HL-60 (cell line): ENCODE results near the gene CEP128.

ENCODE experiments used
- DNase-seq, 2 experiments: peaks; one replicate each; pipeline ENCODE4 v3.0.0-alpha.2; 2010 to 2020; ENCODE audit warnings: low read depth in 1 of 2, low spot score in 1 of 2
- H3K27ac ChIP-seq: fragments of 250-450 bp; sonication (Bioruptor Pico); replicated peaks from 2 replicates; pipeline ENCODE4 v1.5.1; 2020; ENCODE audit warnings: mild to moderate bottlenecking, moderate library complexity
- H3K27me3 ChIP-seq: fragments of 250-450 bp; sonication (Bioruptor Pico); 2 replicates; pipeline ENCODE4 v1.5.1; 2021; ENCODE audit warnings: mild to moderate bottlenecking, moderate library complexity; ENCODE audit not compliant: insufficient read depth, poor library complexity, severe bottlenecking
- H3K4me3 ChIP-seq: replicated peaks from 2 replicates; pipeline ENCODE4 v1.5.1; 2011; ENCODE audit warnings: mild to moderate bottlenecking, control low read depth, low read length; ENCODE audit not compliant: insufficient read depth
- GABPA ChIP-seq: IDR thresholded peaks from 2 replicates; pipeline ENCODE4 v1.6.1; 2012; ENCODE audit warnings: low read depth
- POLR2AphosphoS5 ChIP-seq: IDR thresholded peaks from 2 replicates; pipeline ENCODE4 v1.6.1; 2012; ENCODE audit warnings: low read depth
- SPI1 ChIP-seq: IDR thresholded peaks from 2 replicates; pipeline ENCODE4 v1.6.1; 2012; ENCODE audit warnings: low read depth, mild to moderate bottlenecking, borderline replicate concordance
- TF ChIP-seq, protein P1 (sequence below): IDR thresholded peaks from 2 replicates; pipeline ENCODE4 v1.6.1; 2012; ENCODE audit warnings: low read depth; ENCODE audit not compliant: insufficient replicate concordance
- TF ChIP-seq, protein P2 (sequence below): IDR thresholded peaks from one replicate; pipeline ENCODE4 v1.5.1; 2011; ENCODE audit warnings: low read length, control low read depth, inconsistent platforms; ENCODE audit not compliant: insufficient read depth

The CEP128 gene

DNA sequence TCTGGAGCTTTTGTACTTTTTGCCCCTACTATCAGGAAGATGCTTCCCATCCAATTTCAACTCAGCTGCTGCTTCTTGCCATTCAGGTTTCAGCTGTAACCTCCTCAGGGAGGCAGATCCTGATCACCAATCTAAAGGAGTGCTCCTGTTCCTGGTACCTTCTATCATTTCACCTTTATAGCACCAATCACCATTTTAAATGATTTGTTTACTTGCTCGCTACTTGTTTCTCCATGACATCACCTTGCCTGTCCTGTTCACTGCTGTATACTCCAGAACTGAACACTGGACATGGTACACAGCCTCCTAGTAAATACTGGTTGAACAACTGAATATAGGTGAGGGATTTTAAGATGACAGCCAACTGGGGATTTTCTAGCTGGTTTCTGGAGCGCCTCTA lies 443.0 kb downstream of the CEP128 start:
- TF ChIP-seq, protein P1, sequence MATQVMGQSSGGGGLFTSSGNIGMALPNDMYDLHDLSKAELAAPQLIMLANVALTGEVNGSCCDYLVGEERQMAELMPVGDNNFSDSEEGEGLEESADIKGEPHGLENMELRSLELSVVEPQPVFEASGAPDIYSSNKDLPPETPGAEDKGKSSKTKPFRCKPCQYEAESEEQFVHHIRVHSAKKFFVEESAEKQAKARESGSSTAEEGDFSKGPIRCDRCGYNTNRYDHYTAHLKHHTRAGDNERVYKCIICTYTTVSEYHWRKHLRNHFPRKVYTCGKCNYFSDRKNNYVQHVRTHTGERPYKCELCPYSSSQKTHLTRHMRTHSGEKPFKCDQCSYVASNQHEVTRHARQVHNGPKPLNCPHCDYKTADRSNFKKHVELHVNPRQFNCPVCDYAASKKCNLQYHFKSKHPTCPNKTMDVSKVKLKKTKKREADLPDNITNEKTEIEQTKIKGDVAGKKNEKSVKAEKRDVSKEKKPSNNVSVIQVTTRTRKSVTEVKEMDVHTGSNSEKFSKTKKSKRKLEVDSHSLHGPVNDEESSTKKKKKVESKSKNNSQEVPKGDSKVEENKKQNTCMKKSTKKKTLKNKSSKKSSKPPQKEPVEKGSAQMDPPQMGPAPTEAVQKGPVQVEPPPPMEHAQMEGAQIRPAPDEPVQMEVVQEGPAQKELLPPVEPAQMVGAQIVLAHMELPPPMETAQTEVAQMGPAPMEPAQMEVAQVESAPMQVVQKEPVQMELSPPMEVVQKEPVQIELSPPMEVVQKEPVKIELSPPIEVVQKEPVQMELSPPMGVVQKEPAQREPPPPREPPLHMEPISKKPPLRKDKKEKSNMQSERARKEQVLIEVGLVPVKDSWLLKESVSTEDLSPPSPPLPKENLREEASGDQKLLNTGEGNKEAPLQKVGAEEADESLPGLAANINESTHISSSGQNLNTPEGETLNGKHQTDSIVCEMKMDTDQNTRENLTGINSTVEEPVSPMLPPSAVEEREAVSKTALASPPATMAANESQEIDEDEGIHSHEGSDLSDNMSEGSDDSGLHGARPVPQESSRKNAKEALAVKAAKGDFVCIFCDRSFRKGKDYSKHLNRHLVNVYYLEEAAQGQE: no peak
- TF ChIP-seq, protein P2, sequence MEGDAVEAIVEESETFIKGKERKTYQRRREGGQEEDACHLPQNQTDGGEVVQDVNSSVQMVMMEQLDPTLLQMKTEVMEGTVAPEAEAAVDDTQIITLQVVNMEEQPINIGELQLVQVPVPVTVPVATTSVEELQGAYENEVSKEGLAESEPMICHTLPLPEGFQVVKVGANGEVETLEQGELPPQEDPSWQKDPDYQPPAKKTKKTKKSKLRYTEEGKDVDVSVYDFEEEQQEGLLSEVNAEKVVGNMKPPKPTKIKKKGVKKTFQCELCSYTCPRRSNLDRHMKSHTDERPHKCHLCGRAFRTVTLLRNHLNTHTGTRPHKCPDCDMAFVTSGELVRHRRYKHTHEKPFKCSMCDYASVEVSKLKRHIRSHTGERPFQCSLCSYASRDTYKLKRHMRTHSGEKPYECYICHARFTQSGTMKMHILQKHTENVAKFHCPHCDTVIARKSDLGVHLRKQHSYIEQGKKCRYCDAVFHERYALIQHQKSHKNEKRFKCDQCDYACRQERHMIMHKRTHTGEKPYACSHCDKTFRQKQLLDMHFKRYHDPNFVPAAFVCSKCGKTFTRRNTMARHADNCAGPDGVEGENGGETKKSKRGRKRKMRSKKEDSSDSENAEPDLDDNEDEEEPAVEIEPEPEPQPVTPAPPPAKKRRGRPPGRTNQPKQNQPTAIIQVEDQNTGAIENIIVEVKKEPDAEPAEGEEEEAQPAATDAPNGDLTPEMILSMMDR: no peak
- TF ChIP-seq GABPA: no peak
- no peak for TF ChIP-seq POLR2AphosphoS5
- TF ChIP-seq SPI1: no peak
- no peak for DNase-seq
- H3K27ac ChIP-seq: no peak overlapping the region
- H3K4me3 ChIP-seq: no peak overlapping the region
- H3K27me3 ChIP-seq: no peaks in the 10 kb centered on the region

DNA sequence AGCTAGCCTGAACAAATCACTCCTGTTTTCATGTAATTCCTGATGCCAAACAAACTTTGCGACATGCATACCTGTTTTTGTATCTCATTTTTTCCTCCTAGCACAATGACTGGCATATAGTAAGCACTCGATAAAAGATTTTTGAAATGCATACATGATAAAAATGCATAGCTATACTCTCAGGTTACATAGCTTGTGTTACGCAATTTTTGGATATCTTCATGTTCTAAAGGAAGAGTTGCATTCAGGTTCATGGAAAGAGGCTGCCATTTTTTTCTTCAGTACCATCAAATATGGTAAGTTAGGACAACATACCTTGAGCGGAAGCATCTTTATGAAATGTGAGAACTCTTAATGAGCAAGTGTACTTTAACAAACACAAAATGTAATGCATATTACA lies 445.4 kb downstream of the CEP128 start:
- no peak overlapping the region for H3K27ac ChIP-seq
- H3K4me3 ChIP-seq: no peak overlapping the region
- TF ChIP-seq, protein P2: no peak
- TF ChIP-seq, protein P1: no peak
- TF ChIP-seq POLR2AphosphoS5: no peak
- TF ChIP-seq GABPA: no peak
- TF ChIP-seq SPI1: no peak
- no peak for DNase-seq
- H3K27me3 ChIP-seq: no peaks in the 10 kb centered on the region

DNA sequence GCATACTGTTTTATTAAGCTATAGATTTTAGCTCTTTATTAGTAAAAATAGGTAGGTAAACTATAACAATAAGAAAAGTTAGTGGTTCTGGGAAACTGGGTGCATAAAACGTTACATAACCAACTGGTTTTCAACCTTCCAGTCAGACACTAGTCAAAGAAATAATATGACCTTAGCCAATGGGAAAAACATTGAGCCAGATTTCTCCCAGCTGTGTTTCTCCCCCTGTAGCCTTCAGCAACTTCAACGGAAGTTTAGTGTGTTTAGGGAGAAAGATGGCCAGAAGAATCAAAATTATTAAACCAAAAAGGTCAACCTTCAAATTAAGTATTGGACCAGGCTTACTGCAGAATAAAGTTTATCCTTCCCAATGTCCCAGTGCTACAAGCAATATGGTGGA lies 446.8 kb downstream of the CEP128 start:
- DNase-seq: no peak
- Histone ChIP-seq H3K27ac (no peak overlapping the region), H3K27me3 (no peaks in the 10 kb centered on the region), H3K4me3 (no peak overlapping the region)
- TF ChIP-seq, protein P2: no peak

DNA sequence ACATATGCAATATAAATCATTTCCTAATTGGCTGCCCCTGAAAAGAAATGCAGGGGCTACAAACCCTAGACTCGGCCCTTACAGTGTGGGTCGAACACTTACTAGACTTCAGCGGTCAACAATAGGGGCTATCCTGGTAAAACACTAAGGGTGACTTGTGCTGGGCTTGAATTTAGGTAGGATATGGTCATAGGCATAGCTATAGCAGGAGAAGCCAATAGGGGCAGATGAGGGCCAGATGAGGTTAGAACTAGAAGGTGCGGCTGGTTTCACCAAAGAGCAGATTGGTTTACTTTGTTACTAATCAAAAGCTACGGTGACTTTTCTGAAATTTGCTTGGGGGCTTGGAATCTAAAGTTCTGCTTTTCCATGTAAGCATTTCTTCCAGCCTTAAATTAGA lies 447.9 kb downstream of the CEP128 start:
- TF ChIP-seq GABPA (no peak), POLR2AphosphoS5 (no peak), SPI1 (no peak)
- TF ChIP-seq, protein P1: no peak
- TF ChIP-seq, protein P2: no peak
- DNase-seq: no peak
- Histone ChIP-seq H3K4me3 (no peak overlapping the region), H3K27ac (no peak overlapping the region), H3K27me3 (no peaks in the 10 kb centered on the region)
